Umbilical cord (tissue), 2 donors: ENCODE results near the gene LRFN2. TPM values are rescaled to one million over a fixed set of nuclear protein-coding genes. Genes with fewer than 3 reads are reported as not detected.

ENCODE experiments used
- DNase-seq: peaks from one replicate; pipeline ENCODE4 v3.0.0-alpha.2; 2015; ENCODE audit warnings: low spot score
- total RNA-seq: library from RNA; depleted of rRNA; stranded (reverse); fragments of >200 nt; gene quantifications from one replicate; pipeline ENCODE4 v1.2.3, GENCODE V29; 2014; ENCODE audit warnings: low replicate concordance; ENCODE audit not compliant: insufficient read depth

The LRFN2 gene
- 1.9 TPM for total RNA-seq

DNA sequence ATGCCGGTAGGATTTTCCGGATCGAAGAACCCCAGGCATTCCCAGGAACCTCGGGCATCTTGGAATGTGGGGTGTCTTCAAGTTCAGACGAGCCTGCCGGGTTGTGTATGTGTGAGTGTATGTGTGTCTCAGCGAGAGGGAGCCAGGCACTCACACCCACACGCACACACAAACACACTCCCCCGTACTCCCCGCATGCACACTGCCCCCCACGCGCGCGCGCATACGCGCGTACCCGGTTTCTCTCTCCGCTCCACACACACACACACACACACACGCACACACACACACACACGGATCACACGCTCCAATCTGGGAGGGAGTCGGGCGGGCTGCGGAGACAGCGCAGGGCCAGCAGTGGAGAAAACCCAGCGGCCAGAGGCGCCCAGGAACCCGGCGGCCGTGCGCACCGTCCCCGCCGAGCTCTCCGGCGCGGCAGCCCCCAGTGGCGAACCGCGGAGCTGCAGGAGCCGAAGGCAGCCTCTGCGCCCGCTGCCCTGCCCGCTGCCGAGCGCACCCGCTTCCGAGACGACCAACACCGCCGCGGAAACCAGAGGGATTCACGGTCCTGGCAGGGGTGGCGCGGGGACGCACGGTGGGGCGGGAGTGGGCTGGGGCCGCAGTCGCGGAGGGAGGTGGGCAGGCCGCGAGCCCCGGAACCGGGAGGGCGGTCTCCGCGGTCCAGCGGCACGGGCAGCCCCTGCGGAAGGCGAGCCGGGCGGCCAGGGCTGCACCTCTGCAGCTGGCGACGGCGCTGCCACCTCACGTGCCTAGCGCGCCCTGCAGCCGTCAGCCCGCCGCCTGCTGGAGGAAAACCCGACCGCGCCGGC lies at the start of gene LRFN2:
TSS of gene LRFN2 (minus strand) at position 125 of the 830 bp plus-strand sequence.
- peak; percentile 64 for DNase-seq

DNA sequence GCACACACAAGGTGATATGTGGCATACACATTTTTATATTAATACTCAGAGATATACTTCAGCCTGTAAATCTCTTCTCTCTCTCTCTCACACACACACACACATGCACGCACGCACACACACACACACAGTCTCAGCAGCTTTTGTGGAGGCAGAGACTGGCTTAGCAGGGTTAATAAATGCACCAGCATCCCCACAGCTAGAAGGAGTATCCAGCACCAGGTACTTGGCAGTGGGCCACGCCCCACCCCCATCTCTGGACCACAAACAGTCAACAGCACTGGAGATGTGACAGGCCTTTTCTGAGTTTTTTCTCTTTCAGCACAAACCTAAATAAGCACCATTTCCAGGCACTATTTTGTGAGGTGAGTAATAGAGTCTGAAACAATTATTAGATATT lies 47.3 kb upstream of the LRFN2 start:
- no peak for DNase-seq

DNA sequence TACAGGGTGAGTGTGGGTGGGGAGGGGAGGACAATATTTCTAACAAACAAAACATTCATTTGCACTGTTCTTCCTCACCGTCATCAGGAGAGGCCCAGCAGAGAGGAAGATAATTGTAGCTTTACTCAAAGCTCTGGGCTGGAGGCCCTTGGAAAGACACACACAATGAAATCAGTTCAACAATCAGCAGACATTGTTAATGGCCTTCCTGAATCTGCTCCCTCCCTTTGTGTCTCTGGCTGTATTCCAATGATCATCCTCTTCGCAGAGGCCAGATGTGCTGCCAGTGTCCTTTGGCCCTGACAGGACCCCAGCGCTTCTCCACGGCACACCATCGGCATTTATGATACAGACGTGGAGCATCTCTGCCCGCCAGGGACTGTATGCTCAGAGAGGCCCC lies 44.6 kb upstream of the LRFN2 start:
- no peak for DNase-seq

DNA sequence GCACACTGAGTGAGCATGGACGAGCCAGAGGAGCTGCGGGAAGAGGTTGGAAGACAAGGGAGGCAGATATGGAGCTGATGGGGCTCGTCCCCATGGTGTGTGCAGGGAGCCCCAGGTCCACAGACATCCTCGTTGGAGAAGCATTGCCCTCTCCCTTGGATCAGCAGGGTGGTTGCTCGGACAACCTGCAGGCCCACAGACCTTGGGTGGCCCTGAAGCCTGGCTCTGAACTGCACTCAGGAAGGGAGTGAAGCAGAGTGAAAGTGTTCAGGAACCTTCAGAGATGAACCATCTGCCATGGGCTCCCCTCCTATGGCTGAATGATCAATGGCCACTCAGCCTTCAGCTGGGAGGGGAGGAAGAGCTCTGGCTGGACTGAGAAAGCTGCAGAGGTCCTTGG lies 43.3 kb upstream of the LRFN2 start:
- DNase-seq, result no peak

DNA sequence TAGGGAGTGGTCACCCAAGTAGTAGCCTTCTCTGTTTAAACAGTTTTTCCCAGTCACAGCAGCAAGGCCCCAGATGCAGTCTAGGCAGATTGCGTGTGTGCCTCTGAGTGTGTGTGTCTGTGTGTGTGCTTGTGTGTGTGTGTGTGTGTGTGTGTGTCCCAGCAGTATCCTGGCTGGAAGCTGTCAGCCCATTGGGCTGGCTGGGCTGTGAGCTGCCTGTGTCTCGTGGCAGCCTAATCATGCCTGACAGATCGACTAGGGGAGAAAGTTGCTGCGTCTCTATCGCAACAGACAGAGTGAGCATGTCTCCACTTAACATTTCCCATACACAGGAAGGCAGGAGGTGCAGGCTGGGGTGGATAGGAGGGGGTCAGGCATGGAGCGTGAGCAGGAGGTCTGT lies 42.9 kb upstream of the LRFN2 start:
- peak; percentile 70 for DNase-seq

DNA sequence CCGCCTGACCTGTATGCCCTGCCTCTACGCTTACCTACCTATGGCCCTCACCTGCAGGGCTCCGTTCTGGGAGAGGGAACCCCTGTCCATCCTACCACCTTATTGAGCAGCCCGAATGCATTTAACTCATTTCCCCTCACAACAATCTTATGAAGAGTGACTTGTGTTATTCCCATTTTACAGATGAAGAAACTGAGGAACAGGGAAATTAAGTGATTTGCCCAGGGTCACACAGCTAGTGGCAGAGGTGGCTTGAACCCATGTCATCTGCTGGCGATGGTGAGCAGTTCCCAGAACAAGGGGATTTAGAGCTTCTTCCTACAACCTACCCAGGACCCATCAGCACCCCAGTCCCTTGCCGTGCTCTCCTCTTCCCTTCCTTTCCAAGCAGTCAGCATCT lies 42.3 kb upstream of the LRFN2 start:
- DNase-seq, result no peak

DNA sequence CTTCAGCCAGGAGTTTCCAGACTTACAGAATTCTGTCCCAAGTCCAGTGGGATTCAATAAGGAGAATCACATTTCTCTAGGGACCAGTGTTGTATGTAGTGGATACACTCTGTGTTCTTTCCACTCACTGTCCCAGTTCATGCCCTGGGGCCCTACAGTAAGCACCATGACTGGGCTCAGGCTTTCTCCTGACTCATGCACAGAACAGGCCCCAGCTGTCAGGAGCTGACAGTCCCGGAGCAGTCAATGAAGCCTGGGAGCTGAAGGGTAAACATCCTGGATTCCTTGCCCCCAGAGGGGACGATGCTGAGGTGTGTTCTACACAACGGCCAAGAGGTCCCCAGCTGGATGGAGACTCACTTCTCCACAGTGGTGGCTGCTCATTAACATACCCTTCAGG lies 40.2 kb upstream of the LRFN2 start:
- peak; percentile 12 for DNase-seq

DNA sequence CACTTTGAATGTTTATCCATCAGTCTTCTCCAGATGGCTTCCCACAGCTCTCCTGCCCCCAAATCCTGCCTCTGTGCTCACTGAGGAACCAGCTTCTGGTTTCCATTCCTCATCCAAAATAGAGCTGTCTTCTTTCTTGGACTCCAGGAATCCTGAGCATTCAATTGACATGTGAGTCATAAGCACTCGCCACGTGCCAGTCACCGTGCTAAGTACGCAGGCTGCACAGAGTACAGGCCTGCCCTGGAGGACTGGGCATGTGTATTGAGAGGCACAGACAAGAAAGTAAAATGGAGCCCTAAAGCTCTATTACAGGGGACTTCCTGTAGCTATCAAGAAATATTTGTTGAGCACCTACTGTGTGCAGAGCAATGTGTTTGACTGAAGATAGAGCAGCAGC lies 39.7 kb upstream of the LRFN2 start:
- DNase-seq, result no peak

DNA sequence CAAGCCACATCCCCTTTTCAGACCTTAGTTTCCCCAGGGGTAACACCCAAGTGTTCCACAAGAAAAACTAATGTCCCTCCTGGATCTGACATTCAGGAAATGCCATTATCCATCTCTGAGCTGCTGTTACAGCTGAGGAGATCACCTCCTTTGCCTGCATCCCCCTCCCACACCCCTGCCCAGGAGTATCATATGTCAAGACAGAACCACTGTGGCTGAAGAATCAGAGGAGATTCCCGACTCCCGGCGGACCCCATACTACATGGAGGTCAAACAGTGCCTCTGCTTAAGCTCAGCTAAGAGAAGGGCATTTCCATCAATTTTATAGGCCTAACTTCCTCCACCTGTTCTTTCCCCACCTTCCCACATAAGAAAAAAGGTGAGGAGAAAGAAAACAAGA lies 36.8 kb upstream of the LRFN2 start:
- no peak for DNase-seq

DNA sequence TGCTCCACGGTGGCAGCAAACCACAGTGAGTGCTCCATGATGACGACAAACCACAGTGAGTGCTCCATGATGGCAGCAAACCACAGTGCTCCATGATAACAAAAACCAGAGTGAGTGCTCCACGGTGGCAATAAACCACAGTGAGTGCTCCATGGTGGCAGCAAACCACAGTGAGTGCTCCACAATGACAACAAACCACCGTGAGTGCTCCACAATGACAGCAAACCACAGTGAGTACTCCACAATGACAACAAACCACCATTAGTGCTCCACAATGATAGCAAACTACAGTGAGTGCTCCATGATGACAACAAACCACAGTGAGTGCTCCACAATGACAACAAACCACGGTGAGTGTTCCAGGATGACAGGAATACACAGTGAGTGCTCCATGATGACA lies 36.0 kb upstream of the LRFN2 start:
- DNase-seq, result no peak

DNA sequence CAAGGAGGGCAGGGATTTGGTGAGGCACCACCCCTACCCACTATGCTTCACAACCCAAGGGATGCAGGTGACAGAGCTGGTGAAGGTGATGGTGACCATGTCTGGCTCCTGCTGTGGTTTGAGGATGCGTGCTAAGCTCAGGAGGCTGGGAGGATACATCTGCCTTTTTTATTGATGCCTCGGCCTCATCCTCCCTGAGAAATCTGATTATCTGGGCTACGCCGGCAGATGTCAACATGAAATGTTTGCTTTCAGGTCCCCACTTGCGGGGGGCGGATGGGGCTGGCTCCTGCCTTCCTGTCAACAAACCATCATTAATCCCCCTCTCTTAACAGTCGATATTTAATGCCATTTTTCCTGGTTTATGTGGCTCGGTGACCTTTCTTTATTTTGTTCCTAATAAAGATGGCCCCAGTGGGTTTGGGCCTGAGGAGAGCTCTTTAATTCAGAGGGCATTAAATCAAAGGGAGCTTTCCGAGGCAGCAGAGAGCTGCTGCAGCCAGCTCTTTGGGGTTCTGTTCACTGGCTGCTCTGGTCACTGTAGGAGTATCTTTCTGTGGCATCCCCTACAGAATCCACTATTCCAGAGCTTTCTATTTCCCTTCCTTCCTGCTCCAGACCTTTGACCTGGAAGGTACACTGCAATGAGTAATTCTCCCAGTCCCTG lies 33.5 kb upstream of the LRFN2 start:
- no peak for DNase-seq

DNA sequence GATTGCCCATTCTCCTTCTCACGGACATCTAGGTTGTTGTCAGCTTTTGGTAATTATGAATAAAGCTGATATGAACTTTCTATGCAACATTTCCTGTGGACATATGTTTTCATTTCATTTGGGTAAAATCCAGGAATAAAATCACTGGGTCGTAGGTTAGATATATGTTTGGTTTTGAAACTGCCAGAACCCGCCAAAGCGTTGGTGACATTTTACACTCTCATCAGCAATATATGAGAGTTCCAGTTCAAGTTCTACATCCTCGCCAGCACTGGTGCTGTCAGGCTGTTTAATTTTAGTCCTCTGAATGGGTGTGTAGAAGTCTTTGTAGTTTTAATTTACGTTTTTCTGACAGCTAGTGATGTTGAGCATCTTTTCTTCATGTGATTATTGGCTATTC lies 27.5 kb upstream of the LRFN2 start:
- no peak for DNase-seq

DNA sequence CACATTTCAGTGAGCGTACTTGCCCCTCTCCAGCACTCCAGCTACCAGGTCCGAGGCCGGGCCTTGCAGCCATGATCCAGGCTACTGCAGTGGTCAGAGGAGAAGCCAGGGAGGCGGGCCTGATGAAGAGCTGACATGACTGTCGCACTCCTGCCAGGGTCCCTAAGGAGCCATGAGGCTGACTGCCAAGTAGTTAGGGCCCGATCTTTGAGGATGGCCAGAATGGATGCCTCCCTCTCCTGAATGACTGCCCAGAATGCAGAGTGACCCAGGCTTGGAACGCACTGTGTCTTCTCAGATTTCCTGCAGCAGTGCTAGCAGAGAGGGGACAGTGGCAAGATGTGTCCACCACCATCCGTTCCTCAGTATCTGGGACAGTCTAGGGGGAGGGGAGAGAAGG lies 24.7 kb upstream of the LRFN2 start:
- no peak for DNase-seq

DNA sequence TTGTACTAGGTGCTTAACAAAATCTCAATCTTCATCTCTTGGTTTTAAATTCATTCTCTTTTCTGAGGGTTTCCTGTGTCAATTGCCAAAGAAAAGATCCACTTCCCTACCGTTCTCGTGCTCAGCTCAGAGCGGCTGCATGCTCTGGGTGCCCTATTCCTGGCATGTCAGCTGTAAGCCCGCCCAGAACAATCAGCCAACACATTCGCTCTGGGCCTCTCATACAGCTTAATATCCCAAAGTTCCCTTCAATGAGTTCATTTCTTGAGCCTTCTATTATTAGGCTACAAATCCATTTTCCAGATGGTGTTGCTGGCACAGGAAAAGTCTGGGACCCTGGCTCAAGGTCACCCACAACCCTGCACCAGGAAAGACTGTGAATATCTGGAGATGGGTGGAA lies 24.3 kb upstream of the LRFN2 start:
- DNase-seq, result no peak

DNA sequence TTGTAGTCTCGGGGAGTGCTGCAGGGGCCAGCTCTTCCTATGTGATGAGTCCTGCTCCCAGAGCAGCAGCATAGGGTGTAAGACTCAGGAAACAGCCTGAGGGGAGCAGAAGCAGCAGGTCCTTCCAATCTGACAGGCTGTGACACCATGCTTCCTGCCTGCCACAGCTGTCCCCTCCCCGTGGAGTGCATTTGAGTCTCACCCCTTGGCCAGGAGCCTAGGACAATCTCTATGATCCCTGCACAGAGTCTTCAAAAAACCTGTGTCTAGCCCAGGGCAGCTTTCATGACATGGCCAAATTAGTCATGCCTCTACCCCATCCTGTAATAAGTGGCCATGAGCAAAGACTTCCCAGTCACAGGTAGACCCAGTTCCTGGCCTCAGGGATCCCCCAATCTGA lies 23.1 kb upstream of the LRFN2 start:
- no peak for DNase-seq

DNA sequence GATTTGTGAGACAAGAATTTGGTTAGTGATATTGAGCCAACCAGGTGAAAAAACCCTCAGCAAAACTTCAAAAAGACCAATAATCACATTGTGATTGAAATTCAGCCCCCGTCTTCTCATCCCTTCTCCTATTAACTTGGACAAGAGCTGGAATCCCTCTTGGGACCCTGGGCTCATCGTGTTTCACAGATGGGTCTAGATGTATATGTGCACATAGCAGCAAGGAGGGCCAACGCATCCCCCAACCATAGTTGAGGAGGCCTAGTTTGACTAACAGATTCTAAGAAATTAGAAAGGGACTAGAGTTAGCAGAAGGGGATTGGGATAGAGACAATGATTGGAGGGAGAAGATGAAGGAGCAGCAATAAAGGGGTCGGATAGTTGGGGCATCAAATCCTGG lies 19.8 kb upstream of the LRFN2 start:
- no peak for DNase-seq

DNA sequence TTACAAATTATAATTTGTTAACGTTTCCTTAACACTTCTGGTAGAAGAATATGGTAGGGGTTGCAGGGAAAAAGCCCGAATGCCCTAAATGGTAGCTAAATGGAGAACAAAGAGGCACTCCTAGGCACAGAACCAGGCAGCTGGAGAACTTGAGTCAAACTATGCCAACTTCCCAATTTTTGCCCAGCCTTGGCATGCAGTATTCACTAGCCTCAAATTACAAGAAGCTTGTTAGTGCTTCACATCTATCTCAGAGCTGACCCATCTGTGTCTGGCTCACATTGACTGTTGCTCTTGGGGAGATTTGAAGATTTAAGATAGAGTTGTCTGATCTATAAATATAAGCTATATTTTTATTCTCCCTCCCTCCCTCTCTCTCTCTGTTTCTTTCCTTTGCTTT lies 19.4 kb upstream of the LRFN2 start:
- DNase-seq, result no peak

DNA sequence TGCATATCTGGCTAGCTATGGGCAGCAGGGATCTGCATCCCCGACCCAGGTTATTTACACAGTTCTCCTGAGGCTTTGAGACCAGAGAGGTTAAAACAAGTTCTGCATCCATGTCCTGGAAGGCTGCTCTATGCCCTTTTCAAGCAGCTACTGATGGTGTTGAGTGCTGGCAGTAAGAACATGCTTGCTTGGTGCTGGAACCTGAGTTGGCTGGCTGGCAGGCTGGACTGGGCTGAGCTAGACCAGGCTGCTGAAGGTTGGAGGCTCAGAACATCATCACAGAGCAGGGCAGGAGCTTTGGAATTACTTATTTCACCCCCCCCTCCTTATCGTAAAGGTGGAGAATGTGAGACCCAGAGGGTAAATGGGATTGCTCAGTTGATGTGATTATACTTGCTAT lies 16.9 kb upstream of the LRFN2 start:
- no peak for DNase-seq

DNA sequence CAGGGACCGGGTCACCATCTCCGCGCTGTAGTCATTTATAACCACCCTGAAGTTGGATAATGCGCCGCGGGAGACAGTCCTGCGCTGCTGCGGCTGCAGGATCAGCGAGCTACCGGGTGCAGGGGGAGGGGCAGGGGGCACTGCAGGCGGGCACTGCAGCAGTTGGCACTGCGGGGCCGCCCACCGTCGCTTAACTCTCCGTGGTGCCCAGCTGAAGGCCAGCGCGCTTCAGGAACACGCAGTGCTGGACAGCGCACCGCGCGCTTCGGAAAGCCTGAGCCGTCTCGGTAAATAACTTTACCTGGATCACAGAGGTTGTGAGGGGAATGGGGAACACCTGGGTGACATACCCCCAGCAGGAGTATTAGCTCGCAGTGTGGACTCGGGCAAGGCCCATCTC lies 12.4 kb upstream of the LRFN2 start:
- DNase-seq, result peak; percentile 6

DNA sequence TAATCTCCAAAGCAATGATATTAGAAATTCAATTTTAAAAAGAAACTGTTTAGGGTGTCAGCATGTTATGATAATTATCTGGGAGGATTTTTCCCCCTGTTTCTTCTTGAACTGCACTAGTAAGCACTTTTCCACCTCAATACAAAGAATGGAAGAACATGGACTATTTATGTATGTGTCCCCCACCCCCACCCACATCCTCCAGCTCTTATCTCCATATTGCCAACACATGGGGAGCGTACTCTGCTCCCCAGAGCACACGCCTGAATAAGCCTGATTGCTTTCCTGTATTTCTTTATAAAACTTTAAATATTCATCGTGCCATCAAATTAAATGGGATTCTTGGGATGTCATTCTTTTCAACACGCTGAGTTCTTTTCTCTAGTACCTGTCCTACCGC lies 11.4 kb upstream of the LRFN2 start:
- DNase-seq, result no peak

DNA sequence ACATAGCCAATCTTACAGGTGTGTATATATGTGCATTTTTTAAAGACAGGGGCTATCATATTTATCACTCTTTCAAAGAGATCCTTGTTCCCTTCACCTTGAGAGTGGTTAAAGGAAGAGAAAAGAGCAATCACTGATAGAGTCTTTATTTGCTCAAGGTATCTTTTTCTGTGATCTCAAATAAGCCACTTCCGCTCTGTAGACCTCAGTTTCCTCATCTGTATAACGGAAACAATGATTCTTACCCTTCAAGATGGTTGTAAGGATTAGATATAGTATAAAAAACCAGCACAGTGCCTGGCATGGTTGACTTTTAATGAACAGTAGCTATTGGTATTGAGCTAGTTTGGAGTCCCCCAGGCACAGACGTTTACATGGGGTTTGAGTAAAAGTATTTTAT lies 10.1 kb upstream of the LRFN2 start:
- no peak for DNase-seq

DNA sequence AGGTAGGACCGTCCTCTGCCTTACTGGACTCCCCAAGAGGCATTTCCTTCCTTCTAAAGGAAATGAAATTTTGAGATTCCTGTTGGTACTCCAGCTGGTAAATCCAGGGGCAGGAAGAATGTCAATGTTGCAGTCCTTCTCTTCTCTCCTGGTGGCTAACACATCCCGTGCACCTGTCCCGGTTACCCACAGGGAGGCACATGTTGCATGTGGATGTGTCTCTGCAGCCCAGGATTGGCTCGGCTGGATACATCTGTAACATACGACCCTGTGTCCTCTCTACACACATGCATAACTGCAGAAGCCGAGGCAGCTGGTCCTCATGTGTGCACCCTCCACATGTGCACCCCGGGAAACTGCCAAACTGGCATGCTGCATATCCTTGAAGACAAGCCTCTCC lies 1.3 kb upstream of the LRFN2 start:
- no peak for DNase-seq

DNA sequence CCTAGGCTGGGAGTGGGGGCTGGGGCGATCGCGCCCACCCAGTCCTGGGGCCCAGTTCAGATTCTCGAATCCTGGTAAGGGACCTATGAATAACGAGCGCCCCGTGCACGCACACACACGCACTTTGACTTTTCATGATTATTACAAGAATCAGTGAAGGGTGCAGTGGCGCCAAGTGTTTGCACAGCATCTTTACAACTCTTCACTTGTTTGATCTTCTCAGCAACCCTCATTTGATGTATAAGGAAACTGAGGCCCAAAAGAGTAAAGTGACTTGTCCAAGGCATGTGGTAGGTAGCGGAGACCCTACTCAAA lies 863 bp upstream of the LRFN2 start:
- no peak for DNase-seq
